Measurements from ENCODE around the gene SUGCT.
"Not testable (repeated sequence)": the region's sequence is repeated elsewhere in the genome, so short reads cannot be mapped to it uniquely, and the experiment has no call there.

SUGCT gene

GRCh38 chr7:40138973-40139372, 4.2 kb downstream of the SUGCT start:
- no peak for DNase-seq (ENCODE audit: low read depth in 2 of 2, low spot score in 1 of 2)

GRCh38 chr7:40139891-40140290, 5.1 kb downstream of the SUGCT start:
- not testable (repeated sequence) for DNase-seq (ENCODE audit: low read depth in 2 of 2, low spot score in 1 of 2)

- not testable (repeated sequence) for DNase-seq (ENCODE audit: low read depth in 2 of 2, low spot score in 1 of 2)
Measured at GRCh38 chr7:40141916-40142315, 7.1 kb downstream of the SUGCT start.

GRCh38 chr7:40145596-40146130, 10.9 kb downstream of the SUGCT start:
- not testable (repeated sequence) for DNase-seq (ENCODE audit: low read depth in 2 of 2, low spot score in 1 of 2)

GRCh38 chr7:40147371-40148246, 12.8 kb downstream of the SUGCT start:
- no peak for DNase-seq (ENCODE audit: low read depth in 2 of 2, low spot score in 1 of 2)

GRCh38 chr7:40148247-40148580, 13.4 kb downstream of the SUGCT start:
- not testable (repeated sequence) for DNase-seq (ENCODE audit: low read depth in 2 of 2, low spot score in 1 of 2)

- DNase-seq (ENCODE audit: low read depth in 2 of 2, low spot score in 1 of 2), result no peak
Measured at GRCh38 chr7:40148671-40149070, 13.9 kb downstream of the SUGCT start.

GRCh38 chr7:40151504-40151903, 16.7 kb downstream of the SUGCT start:
- no peak for DNase-seq (ENCODE audit: low read depth in 2 of 2, low spot score in 1 of 2)

GRCh38 chr7:40156988-40157387, 22.2 kb downstream of the SUGCT start:
- no peak for DNase-seq (ENCODE audit: low read depth in 2 of 2, low spot score in 1 of 2)

- DNase-seq (ENCODE audit: low read depth in 2 of 2, low spot score in 1 of 2), result no peak
Measured at GRCh38 chr7:40162516-40162915, 27.7 kb downstream of the SUGCT start.

GRCh38 chr7:40165216-40165615, 30.4 kb downstream of the SUGCT start:
- DNase-seq (ENCODE audit: low read depth in 2 of 2, low spot score in 1 of 2), result no peak

GRCh38 chr7:40167291-40167690, 32.5 kb downstream of the SUGCT start:
- DNase-seq (ENCODE audit: low read depth in 2 of 2, low spot score in 1 of 2), result no peak

- DNase-seq (ENCODE audit: low read depth in 2 of 2, low spot score in 1 of 2), result not testable (repeated sequence)
Measured at GRCh38 chr7:40168266-40168665, 33.5 kb downstream of the SUGCT start.

GRCh38 chr7:40173121-40173520, 38.3 kb downstream of the SUGCT start:
- DNase-seq (ENCODE audit: low read depth in 2 of 2, low spot score in 1 of 2), result not testable (repeated sequence)

GRCh38 chr7:40175256-40175655, 40.5 kb downstream of the SUGCT start:
- DNase-seq (ENCODE audit: low read depth in 2 of 2, low spot score in 1 of 2), result not testable (repeated sequence)

- no peak for DNase-seq (ENCODE audit: low read depth in 2 of 2, low spot score in 1 of 2)
Measured at GRCh38 chr7:40175725-40176510, 41.1 kb downstream of the SUGCT start.

- DNase-seq (ENCODE audit: low read depth in 2 of 2, low spot score in 1 of 2), result no peak
Measured at GRCh38 chr7:40177071-40177470, 42.3 kb downstream of the SUGCT start.

- DNase-seq (ENCODE audit: low read depth in 2 of 2, low spot score in 1 of 2), result no peak
Measured at GRCh38 chr7:40182452-40182851, 47.6 kb downstream of the SUGCT start.

- no peak for DNase-seq (ENCODE audit: low read depth in 2 of 2, low spot score in 1 of 2)
Measured at GRCh38 chr7:40186586-40186985, 51.8 kb downstream of the SUGCT start.

- no peak for DNase-seq (ENCODE audit: low read depth in 2 of 2, low spot score in 1 of 2)
Measured at GRCh38 chr7:40192036-40192435, 57.2 kb downstream of the SUGCT start.

GRCh38 chr7:40194745-40195144, 59.9 kb downstream of the SUGCT start:
- no peak for DNase-seq (ENCODE audit: low read depth in 2 of 2, low spot score in 1 of 2)

- no peak for DNase-seq (ENCODE audit: low read depth in 2 of 2, low spot score in 1 of 2)
Measured at GRCh38 chr7:40197527-40197926, 62.7 kb downstream of the SUGCT start.

All from stimulated activated CD8-positive, alpha-beta memory T cell treated with anti-CD3 and anti-CD28 coated beads, Interleukin-4, amount 100 ng/mL, for 1 hour (primary cell).